ENCODE results near the gene KCNJ12.
"Not testable (repeated sequence)": the region's sequence is repeated elsewhere in the genome, so short reads cannot be mapped to it uniquely, and the experiment has no call there.

KCNJ12 gene

GRCh38 chr17:21387616-21388015 is 11.5 kb downstream of the KCNJ12 start:
- DNase-seq (ENCODE audit: low read depth), result no peak

GRCh38 chr17:21388066-21388465 is 11.9 kb downstream of the KCNJ12 start:
- no peak for DNase-seq (ENCODE audit: low read depth)

- DNase-seq (ENCODE audit: low read depth), result no peak
Measured at GRCh38 chr17:21388944-21389343, 12.8 kb downstream of the KCNJ12 start.

GRCh38 chr17:21389394-21389793 is 13.2 kb downstream of the KCNJ12 start:
- DNase-seq (ENCODE audit: low read depth), result no peak

GRCh38 chr17:21390294-21390693 is 14.1 kb downstream of the KCNJ12 start:
- no peak for DNase-seq (ENCODE audit: low read depth)

GRCh38 chr17:21392266-21392665 is 16.1 kb downstream of the KCNJ12 start:
- DNase-seq (ENCODE audit: low read depth), result no peak

- no peak for DNase-seq (ENCODE audit: low read depth)
Measured at GRCh38 chr17:21394265-21394664, 18.1 kb downstream of the KCNJ12 start.

- DNase-seq (ENCODE audit: low read depth), result no peak
Measured at GRCh38 chr17:21395764-21396163, 19.6 kb downstream of the KCNJ12 start.

- no peak for DNase-seq (ENCODE audit: low read depth)
Measured at GRCh38 chr17:21396237-21396636, 20.1 kb downstream of the KCNJ12 start.

- no peak for DNase-seq (ENCODE audit: low read depth)
Measured at GRCh38 chr17:21397341-21398190, 21.4 kb downstream of the KCNJ12 start.

GRCh38 chr17:21399474-21400186 is 23.5 kb downstream of the KCNJ12 start:
- DNase-seq (ENCODE audit: low read depth), result no peak

- DNase-seq (ENCODE audit: low read depth), result not testable (repeated sequence)
Measured at GRCh38 chr17:21400187-21400569, 24.0 kb downstream of the KCNJ12 start.

GRCh38 chr17:21400816-21401593 is 24.8 kb downstream of the KCNJ12 start:
- DNase-seq (ENCODE audit: low read depth), result no peak

GRCh38 chr17:21402166-21402571 is 26.0 kb downstream of the KCNJ12 start:
- DNase-seq (ENCODE audit: low read depth), result not testable (repeated sequence)

GRCh38 chr17:21402926-21403325 is 26.8 kb downstream of the KCNJ12 start:
- DNase-seq (ENCODE audit: low read depth), result not testable (repeated sequence)

- DNase-seq (ENCODE audit: low read depth), result not testable (repeated sequence)
Measured at GRCh38 chr17:21404106-21404505, 27.9 kb downstream of the KCNJ12 start.

- not testable (repeated sequence) for DNase-seq (ENCODE audit: low read depth)
Measured at GRCh38 chr17:21404539-21404938, 28.4 kb downstream of the KCNJ12 start.

- not testable (repeated sequence) for DNase-seq (ENCODE audit: low read depth)
Measured at GRCh38 chr17:21404956-21405731, 29.0 kb downstream of the KCNJ12 start.

- not testable (repeated sequence) for DNase-seq (ENCODE audit: low read depth)
Measured at GRCh38 chr17:21405904-21406400, 29.8 kb downstream of the KCNJ12 start.

- DNase-seq (ENCODE audit: low read depth), result not testable (repeated sequence)
Measured at GRCh38 chr17:21406616-21407404, 30.7 kb downstream of the KCNJ12 start.

GRCh38 chr17:21407752-21408151 is 31.6 kb downstream of the KCNJ12 start:
- not testable (repeated sequence) for DNase-seq (ENCODE audit: low read depth)

All from activated gamma-delta T cell treated with anti-CD3 and anti-CD28 coated beads, Interleukin-2, amount 50 U/mL, for 16 hours (primary cell).